ENCODE data around the gene TUBG2. TPM values are rescaled to one million over a fixed set of nuclear protein-coding genes. Genes with fewer than 3 reads are reported as not detected.

Gene TUBG2
- total RNA-seq, 1 donor from 2014 or later: 22.1 TPM

- H3K4me1 Mint-ChIP-seq (ENCODE audit: low read depth, unreplicated experiment): peaks cover 29% of the 10 kb centered on the region
- peak within 1 kb of the TSS; percentile 84 for H3K27ac Mint-ChIP-seq (ENCODE audit: unreplicated experiment)
- DNase-seq: peak; percentile 67
- H3K4me3 Mint-ChIP-seq (ENCODE audit: unreplicated experiment): peak within 1 kb of the TSS; percentile 89
- no peak for TF ChIP-seq CTCF (IDR thresholded peaks at IDR 0.05; ENCODE audit: partially characterized antibody, unreplicated experiment)
- H3K27me3 Mint-ChIP-seq (ENCODE audit: unreplicated experiment): peaks cover 24% of the 10 kb centered on the region
- H3K9me3 Mint-ChIP-seq (ENCODE audit: unreplicated experiment): peaks cover 15% of the 10 kb centered on the region
- H3K36me3 Mint-ChIP-seq (ENCODE audit: unreplicated experiment): peaks cover 6% of the 10 kb centered on the region
These were observed 23.1 kb downstream of the TUBG2 start, which contains the start of gene CNTNAP1 for GRCh38 chr17:42681976-42682721. Gene CNTNAP1, plus strand, starts transcription at chr17:42682531. Its CDS starts 299 bp downstream, at chr17:42682830.

GRCh38 chr17:42682722-42683403, 23.8 kb downstream of the TUBG2 start:
- H3K27ac Mint-ChIP-seq (ENCODE audit: unreplicated experiment): peak overlapping the region; percentile 84
- H3K9me3 Mint-ChIP-seq (ENCODE audit: unreplicated experiment): peaks cover 15% of the 10 kb centered on the region
- H3K36me3 Mint-ChIP-seq (ENCODE audit: unreplicated experiment): peaks cover 6% of the 10 kb centered on the region
- H3K27me3 Mint-ChIP-seq (ENCODE audit: unreplicated experiment): peaks cover 24% of the 10 kb centered on the region
- H3K4me3 Mint-ChIP-seq (ENCODE audit: unreplicated experiment): peak overlapping the region; percentile 89
- no peak for TF ChIP-seq CTCF (IDR thresholded peaks at IDR 0.05; ENCODE audit: partially characterized antibody, unreplicated experiment)
- H3K4me1 Mint-ChIP-seq (ENCODE audit: low read depth, unreplicated experiment): peaks cover 28% of the 10 kb centered on the region
- DNase-seq: peak; percentile 79

DNA sequence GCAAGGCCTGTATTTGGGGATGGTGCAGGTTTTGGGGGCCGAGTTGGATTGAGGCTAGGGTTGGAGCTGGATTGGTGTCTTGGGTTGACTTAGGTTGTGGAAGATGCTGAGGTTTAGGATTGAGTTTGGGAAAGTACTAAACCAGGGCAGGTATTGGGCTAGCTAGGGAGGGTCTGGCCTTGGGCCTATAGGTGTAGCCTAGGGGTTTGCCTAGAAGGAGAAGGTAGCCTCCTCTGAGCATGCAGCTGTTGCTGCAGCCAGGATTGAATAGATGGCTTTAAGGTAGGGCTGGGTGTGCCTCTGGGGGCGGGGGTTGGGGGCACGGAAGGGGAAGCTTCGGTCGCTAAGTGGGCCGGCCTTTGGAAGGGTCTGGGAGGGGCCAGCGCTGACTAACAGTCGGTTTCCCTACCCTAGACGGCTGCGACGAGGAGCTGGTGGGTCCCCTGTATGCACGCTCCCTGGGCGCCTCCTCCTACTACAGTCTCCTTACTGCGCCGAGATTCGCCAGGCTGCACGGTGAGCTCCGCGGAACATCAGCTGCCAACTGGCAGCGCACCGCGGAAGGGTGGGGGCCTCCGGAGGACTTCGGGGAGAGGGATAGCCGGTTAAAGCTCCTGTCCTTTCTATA, 24.4 kb downstream of the TUBG2 start:
- no peak for TF ChIP-seq CTCF (IDR thresholded peaks at IDR 0.05; ENCODE audit: partially characterized antibody, unreplicated experiment)
- peaks cover 22% of the 10 kb centered on the region for H3K27me3 Mint-ChIP-seq (ENCODE audit: unreplicated experiment)
- H3K27ac Mint-ChIP-seq (ENCODE audit: unreplicated experiment): peak overlapping the region; percentile 84
- peak overlapping the region; percentile 89 for H3K4me3 Mint-ChIP-seq (ENCODE audit: unreplicated experiment)
- peaks cover 6% of the 10 kb centered on the region for H3K36me3 Mint-ChIP-seq (ENCODE audit: unreplicated experiment)
- peaks cover 25% of the 10 kb centered on the region for H3K4me1 Mint-ChIP-seq (ENCODE audit: low read depth, unreplicated experiment)
- peak; percentile 54 for DNase-seq
- peaks cover 12% of the 10 kb centered on the region for H3K9me3 Mint-ChIP-seq (ENCODE audit: unreplicated experiment)

DNA sequence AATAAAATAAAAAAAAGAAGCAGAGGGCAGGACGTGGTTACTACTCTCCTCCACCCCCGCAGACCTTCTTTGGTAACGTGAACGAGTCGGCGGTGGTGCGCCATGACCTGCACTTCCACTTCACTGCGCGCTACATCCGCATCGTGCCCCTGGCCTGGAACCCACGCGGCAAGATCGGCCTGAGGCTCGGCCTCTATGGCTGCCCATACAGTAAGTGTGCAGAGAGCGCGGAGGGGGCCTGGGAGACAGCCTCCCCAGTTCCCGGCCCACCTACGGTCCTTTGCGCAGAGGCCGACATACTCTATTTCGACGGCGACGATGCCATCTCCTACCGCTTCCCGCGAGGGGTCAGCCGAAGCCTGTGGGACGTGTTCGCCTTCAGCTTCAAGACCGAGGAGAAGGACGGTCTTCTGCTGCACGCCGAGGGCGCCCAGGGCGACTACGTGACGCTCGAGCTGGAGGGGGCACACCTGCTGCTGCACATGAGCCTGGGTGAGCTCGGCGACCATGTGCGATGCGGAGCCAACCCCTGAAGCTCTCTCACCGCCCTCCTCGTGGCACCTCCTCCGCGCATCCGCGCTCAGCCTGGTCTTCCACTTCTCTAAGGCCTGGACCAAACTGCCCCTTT, 26.0 kb downstream of the TUBG2 start:
- peaks cover 24% of the 10 kb centered on the region for H3K4me1 Mint-ChIP-seq (ENCODE audit: low read depth, unreplicated experiment)

More for the DNA sequence above, 26.0 kb downstream of the TUBG2 start:
- Mint-ChIP-seq H3K27me3 (ENCODE audit: unreplicated experiment) (peaks cover 20% of the 10 kb centered on the region), H3K27ac (ENCODE audit: unreplicated experiment) (peak overlapping the region; percentile 28), H3K36me3 (ENCODE audit: unreplicated experiment) (peaks cover 6% of the 10 kb centered on the region), H3K4me3 (ENCODE audit: unreplicated experiment) (peak overlapping the region; percentile 55), H3K9me3 (ENCODE audit: unreplicated experiment) (peaks cover 13% of the 10 kb centered on the region)
- DNase-seq: no peak
- no peak for TF ChIP-seq CTCF (IDR thresholded peaks at IDR 0.05; ENCODE audit: partially characterized antibody, unreplicated experiment)
